Fibroblast of lung (primary cell): ENCODE data around the gene MYOM3. TPM values are rescaled to one million over a fixed set of nuclear protein-coding genes. Genes with fewer than 3 reads are reported as not detected.

ENCODE experiments used
- DNase-seq, 2 donors: peaks; one replicate each; pipeline versions ENCODE4 v3.0.0 to v3.0.0-alpha.2; 2010; ENCODE audit warnings: low read depth in 2 of 2
- H2AFZ ChIP-seq: 2 replicates; pipeline ENCODE4 v1.5.1; 2012; ENCODE audit warnings: low read length, control low read depth, inconsistent platforms
- H3K27ac ChIP-seq: 2 replicates; pipeline ENCODE4 v1.5.1; 2011; ENCODE audit warnings: low read length, control low read depth; ENCODE audit not compliant: insufficient read depth
- H3K27me3 ChIP-seq: 2 replicates; pipeline ENCODE4 v1.5.1; 2011; ENCODE audit warnings: mild to moderate bottlenecking, low read length; ENCODE audit not compliant: control insufficient read depth, insufficient read depth
- H3K36me3 ChIP-seq: 2 replicates; pipeline ENCODE4 v1.5.1; 2011; ENCODE audit warnings: low read length; ENCODE audit not compliant: control insufficient read depth, insufficient read depth
- H3K4me1 ChIP-seq: 2 replicates; pipeline ENCODE4 v1.5.1; 2011; ENCODE audit warnings: low read length; ENCODE audit not compliant: control insufficient read depth, insufficient read depth; ENCODE audit errors: extremely low read depth
- H3K4me2 ChIP-seq: 2 replicates; pipeline ENCODE4 v1.5.1; 2011; ENCODE audit warnings: low read length, control low read depth; ENCODE audit not compliant: insufficient read depth; ENCODE audit errors: extremely low read depth
- H3K4me3 ChIP-seq, 4 experiments: fragments of 200-600 bp in 1 of 4; sonication (generic) in 1 of 4; replicated peaks in 1 of 4; 2 replicates each; pipeline ENCODE4 v1.5.1; 2011 to 2016; ENCODE audit warnings: low read length in 4 of 4, low read depth in 3 of 4, mild to moderate bottlenecking in 3 of 4, control low read depth in 2 of 4, inconsistent platforms in 1 of 4, mixed read lengths in 1 of 4; ENCODE audit not compliant: insufficient read depth in 1 of 4; ENCODE audit errors: control extremely low read depth in 1 of 4
- H3K79me2 ChIP-seq: 2 replicates; pipeline ENCODE4 v1.5.1; 2012; ENCODE audit warnings: mild to moderate bottlenecking, low read length, inconsistent platforms; ENCODE audit not compliant: control insufficient read depth, insufficient read depth
- H3K9ac ChIP-seq: 2 replicates; pipeline ENCODE4 v1.5.1; 2011; ENCODE audit warnings: mild to moderate bottlenecking, low read length, control low read depth; ENCODE audit not compliant: insufficient read depth
- H3K9me3 ChIP-seq: 2 replicates; pipeline ENCODE4 v1.5.1; 2012; ENCODE audit warnings: low read depth, low read length; ENCODE audit not compliant: control insufficient read depth, insufficient read depth
- H4K20me1 ChIP-seq: 2 replicates; pipeline ENCODE4 v1.5.1; 2011; ENCODE audit warnings: low read length; ENCODE audit not compliant: control insufficient read depth, insufficient read depth; ENCODE audit errors: extremely low read depth
- EZH2 ChIP-seq: IDR thresholded peaks from 2 replicates; pipeline ENCODE4 v1.5.1; 2012; ENCODE audit warnings: low read length, control low read depth, mild to moderate bottlenecking; ENCODE audit errors: missing control alignments
- polyA plus RNA-seq, 2 donors: library from polyadenylated mRNA; depleted of rRNA in 1 of 2; stranded (reverse) in 1 of 2; unstranded in 1 of 2; fragments of >200 nt; gene quantifications; 2 replicates each; pipeline ENCODE4 v1.2.1, GENCODE V29; 2011 to 2012; ENCODE audit warnings: missing spikeins in 1 of 2
- total RNA-seq: library from RNA; depleted of rRNA; stranded (reverse); fragments of >200 nt; gene quantifications from 2 replicates; pipeline ENCODE4 v1.2.1, GENCODE V29; 2014
- TF ChIP-seq, protein P1 (sequence below), 2 donors: IDR thresholded peaks in 1 of 2; conservative IDR thresholded peaks in 1 of 2; 1 replicate in 1 of 2; 2 replicates in 1 of 2; pipeline ENCODE4 v1.5.1; 2011 to 2012; ENCODE audit warnings: low read length in 2 of 2, control low read depth in 1 of 2, inconsistent platforms in 1 of 2, low read depth in 1 of 2, mild to moderate bottlenecking in 1 of 2

MYOM3 gene
- total and polyA plus RNA-seq, 2 donors (not counting 1 experiment from before 2014, with no cell fraction given), result not detected

DNA sequence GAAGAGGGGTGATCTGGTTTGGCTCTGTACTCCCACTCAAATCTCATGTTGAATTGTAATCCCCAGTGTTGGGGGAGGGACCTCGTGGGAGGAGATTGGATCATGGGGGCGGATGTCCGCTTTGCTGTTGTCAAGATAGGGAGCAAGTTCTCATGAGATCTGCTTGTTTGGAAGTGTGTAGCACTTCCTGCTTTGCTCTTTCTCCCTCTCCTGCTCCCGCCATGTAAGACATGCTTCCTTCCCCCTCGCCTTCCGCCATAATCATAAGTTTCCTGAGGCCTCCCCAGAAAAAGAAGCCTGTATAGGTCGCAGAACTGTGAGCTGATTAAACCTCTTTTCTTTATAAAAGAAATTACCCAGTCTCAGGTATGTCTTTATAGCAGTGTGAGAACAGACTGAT, 27.9 kb downstream of the MYOM3 start:
- Histone ChIP-seq H4K20me1 (no peaks in the 10 kb centered on the region), H3K27ac (no peak overlapping the region), H3K27me3 (peaks cover 5% of the 10 kb centered on the region), H3K9ac (no peak overlapping the region), H3K4me2 (no peak overlapping the region), H3K9me3 (no peaks in the 10 kb centered on the region), H3K79me2 (no peaks in the 10 kb centered on the region), H2AFZ (no peak overlapping the region), H3K36me3 (no peaks in the 10 kb centered on the region), H3K4me1 (no peaks in the 10 kb centered on the region), H3K4me3 (no peak overlapping the region)
- no peak for TF ChIP-seq EZH2
- TF ChIP-seq, protein P1, sequence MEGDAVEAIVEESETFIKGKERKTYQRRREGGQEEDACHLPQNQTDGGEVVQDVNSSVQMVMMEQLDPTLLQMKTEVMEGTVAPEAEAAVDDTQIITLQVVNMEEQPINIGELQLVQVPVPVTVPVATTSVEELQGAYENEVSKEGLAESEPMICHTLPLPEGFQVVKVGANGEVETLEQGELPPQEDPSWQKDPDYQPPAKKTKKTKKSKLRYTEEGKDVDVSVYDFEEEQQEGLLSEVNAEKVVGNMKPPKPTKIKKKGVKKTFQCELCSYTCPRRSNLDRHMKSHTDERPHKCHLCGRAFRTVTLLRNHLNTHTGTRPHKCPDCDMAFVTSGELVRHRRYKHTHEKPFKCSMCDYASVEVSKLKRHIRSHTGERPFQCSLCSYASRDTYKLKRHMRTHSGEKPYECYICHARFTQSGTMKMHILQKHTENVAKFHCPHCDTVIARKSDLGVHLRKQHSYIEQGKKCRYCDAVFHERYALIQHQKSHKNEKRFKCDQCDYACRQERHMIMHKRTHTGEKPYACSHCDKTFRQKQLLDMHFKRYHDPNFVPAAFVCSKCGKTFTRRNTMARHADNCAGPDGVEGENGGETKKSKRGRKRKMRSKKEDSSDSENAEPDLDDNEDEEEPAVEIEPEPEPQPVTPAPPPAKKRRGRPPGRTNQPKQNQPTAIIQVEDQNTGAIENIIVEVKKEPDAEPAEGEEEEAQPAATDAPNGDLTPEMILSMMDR (conservative IDR thresholded peaks at IDR 0.05 in 1 of 2, IDR thresholded peaks at IDR 0.05 in 1 of 2; ENCODE audit: low read depth in 1 of 2, low read length in 2 of 2), result no peak
- no peak for DNase-seq

DNA sequence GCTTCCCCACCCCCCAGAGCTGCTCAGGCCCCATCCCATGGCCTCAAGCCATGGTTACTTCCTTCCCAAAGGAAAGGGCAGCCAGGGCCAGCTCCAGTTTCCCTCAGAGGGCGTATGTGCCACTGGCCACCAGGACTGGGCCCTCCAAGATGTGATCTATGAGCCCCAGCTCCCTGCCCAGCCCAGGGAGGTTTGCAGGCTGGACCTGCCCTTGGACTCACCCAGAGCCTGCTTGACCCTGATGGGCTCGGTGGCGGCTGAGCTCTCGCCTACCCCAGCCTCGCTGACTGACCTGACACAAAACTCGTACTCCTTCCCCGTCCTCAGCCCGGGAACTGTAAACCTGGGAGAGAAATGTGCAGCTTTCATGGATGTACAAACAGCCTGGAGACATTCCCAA, 29.6 kb downstream of the MYOM3 start:
- Histone ChIP-seq H3K27ac (no peak overlapping the region), H3K4me1 (no peaks in the 10 kb centered on the region), H3K9me3 (no peaks in the 10 kb centered on the region), H3K27me3 (peaks cover 5% of the 10 kb centered on the region), H3K4me2 (no peak overlapping the region), H3K9ac (no peak overlapping the region), H4K20me1 (no peaks in the 10 kb centered on the region), H3K79me2 (no peaks in the 10 kb centered on the region), H3K36me3 (no peaks in the 10 kb centered on the region), H2AFZ (no peak overlapping the region), H3K4me3 (no peak overlapping the region)
- DNase-seq, result no peak
- TF ChIP-seq EZH2, result no peak
- TF ChIP-seq, protein P1 (conservative IDR thresholded peaks at IDR 0.05 in 1 of 2, IDR thresholded peaks at IDR 0.05 in 1 of 2; ENCODE audit: low read depth in 1 of 2, low read length in 2 of 2), result no peak

DNA sequence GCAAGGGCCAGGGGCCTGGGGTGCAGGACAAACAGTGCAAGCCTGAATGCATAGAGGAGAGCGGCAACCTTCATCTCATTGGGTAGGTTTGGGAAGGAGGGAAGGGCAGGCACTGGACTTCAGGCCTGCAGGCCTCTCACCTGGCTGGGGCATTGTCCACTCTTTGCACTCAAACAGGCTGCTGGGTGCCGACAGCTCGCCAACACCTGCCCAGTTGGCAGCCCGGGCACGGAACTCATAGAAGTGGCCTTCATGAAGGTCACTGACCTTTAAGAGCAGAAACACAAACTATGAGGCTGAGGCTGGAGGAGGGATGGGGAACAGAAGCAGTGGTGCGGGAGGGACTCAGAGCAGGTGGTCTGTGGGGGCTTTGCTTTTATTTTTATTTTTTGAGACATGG, 30.7 kb downstream of the MYOM3 start:
- Histone ChIP-seq H3K79me2 (no peaks in the 10 kb centered on the region), H3K4me2 (no peak overlapping the region), H3K27me3 (peaks cover 5% of the 10 kb centered on the region), H3K36me3 (no peaks in the 10 kb centered on the region), H3K9ac (no peak overlapping the region), H3K4me1 (no peaks in the 10 kb centered on the region), H3K9me3 (no peaks in the 10 kb centered on the region), H3K4me3 (no peak overlapping the region), H2AFZ (no peak overlapping the region), H3K27ac (no peak overlapping the region), H4K20me1 (no peaks in the 10 kb centered on the region)
- TF ChIP-seq, protein P1 (conservative IDR thresholded peaks at IDR 0.05 in 1 of 2, IDR thresholded peaks at IDR 0.05 in 1 of 2; ENCODE audit: low read depth in 1 of 2, low read length in 2 of 2), result no peak
- TF ChIP-seq EZH2, result no peak
- DNase-seq, result no peak
